GM12874 (cell line): ENCODE measurements around the gene DLGAP1.

Source experiments
- CTCF ChIP-seq: IDR thresholded peaks from 2 replicates; pipeline ENCODE4 v1.5.1; 2011; ENCODE audit warnings: low read depth, mild to moderate bottlenecking, control low read depth, low read length, moderate library complexity; ENCODE audit not compliant: insufficient read depth

DLGAP1 gene

GRCh38 chr18:3931542-3932112 is 523.5 kb downstream of the DLGAP1 start:
- no peak for TF ChIP-seq CTCF

GRCh38 chr18:3931013-3931315 is 524.1 kb downstream of the DLGAP1 start:
- no peak for TF ChIP-seq CTCF

GRCh38 chr18:3930126-3931012 is 524.7 kb downstream of the DLGAP1 start:
- no peak for TF ChIP-seq CTCF

DNA sequence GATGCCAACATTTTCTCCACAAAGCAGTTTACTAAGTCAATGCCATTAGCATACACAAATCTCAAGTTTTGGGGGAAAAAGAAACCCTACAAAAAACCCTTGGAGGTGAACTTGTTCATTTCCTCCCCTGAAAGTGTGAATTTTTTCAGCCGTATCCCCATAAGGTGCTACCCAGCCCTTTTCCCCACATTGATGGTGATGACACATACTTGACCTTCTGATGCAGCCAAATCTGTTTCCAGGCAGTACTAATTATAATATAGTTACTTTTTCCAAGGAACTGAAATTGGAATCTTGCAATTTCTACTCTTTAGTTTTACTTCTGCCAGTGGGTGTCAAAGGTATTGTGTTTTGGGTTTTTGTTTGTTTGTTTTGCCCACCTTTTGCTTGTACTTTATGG is 530.7 kb downstream of the DLGAP1 start:
- no peak for TF ChIP-seq CTCF

- no peak for TF ChIP-seq CTCF
Measured at GRCh38 chr18:3923750-3924149, 531.4 kb downstream of the DLGAP1 start.

DNA sequence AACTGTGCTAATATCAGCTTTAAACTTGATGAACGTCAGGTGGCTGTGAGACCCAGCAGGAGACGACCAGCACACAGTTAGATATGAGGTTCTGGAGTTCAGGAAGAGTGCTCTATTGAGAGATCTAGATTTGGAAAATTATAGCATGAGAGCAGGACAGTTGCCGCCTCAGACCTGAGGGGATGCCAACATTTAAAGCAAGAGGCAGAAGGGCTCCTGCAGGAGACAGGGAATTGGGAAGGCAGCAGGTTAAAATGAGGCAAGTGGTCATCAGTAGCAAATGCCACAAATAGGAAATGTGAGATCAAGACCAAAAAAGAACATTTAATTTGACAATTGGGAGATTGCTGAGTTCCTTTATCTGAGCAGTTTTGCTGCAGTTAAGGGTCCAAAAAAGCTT is 533.3 kb downstream of the DLGAP1 start:
- TF ChIP-seq CTCF, result no peak

GRCh38 chr18:3920832-3921231 is 534.3 kb downstream of the DLGAP1 start:
- no peak for TF ChIP-seq CTCF
